Hippocampal formation (tissue), 2 donors: ENCODE data around the gene MCF2L.
A peak's percentile ranks its signal among the peaks of the same experiment; 100 is the strongest.

Source experiments
- DNase-seq, 2 donors: peaks; one replicate each; lab custom pipeline; 2025; lab: John Stamatoyannopoulos, UW

Gene MCF2L

GRCh38 chr13:112997188-112998130 is 28.4 kb downstream of the MCF2L start:
- DNase-seq, result no peak

- no peak for DNase-seq
Measured at GRCh38 chr13:112998521-112999280, 29.7 kb downstream of the MCF2L start.

GRCh38 chr13:112999414-113000177 is 30.6 kb downstream of the MCF2L start:
- DNase-seq, result no peak

GRCh38 chr13:113000575-113000974 is 31.6 kb downstream of the MCF2L start:
- DNase-seq, result no peak

GRCh38 chr13:113001241-113002140 is 32.5 kb downstream of the MCF2L start:
- peak; percentile 33 to 69 for DNase-seq

DNA sequence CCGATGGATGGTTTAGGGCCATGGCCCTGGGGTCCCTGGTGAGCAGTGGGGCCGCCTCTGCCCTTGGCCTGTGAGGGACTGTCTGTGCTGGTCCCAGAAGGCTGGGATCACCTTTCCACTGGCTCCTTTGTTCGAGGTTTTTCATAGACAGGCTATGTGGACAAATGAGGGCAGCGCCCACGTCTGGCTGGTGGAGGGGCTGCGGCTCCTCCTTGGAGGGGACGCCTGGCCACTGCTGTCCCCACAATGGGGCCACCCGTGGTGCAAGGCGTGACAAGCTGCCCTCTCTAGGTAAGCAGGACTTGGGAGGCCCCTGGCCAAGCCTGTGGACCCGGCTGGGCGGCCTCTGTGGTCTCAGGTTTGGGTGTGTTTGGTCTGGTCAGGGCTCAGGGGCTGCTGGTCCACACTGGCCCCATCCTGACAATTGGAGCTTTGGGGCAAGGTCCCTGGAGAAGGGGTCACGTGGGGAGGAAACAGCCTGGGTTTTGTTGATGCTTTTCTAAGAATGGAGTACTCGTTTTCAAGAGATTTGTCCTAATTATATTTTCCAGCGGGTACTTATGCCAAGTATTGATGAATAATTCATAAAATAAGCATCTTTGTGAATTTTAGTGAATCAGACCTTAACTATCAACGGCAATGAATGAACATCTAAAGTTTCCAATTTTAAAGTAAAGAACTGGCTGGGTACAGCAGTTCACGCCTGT is 33.3 kb downstream of the MCF2L start:
- DNase-seq, result peak in 1 of 2 donors; percentile 27

- no peak for DNase-seq
Measured at GRCh38 chr13:113002913-113003290, 33.9 kb downstream of the MCF2L start.

DNA sequence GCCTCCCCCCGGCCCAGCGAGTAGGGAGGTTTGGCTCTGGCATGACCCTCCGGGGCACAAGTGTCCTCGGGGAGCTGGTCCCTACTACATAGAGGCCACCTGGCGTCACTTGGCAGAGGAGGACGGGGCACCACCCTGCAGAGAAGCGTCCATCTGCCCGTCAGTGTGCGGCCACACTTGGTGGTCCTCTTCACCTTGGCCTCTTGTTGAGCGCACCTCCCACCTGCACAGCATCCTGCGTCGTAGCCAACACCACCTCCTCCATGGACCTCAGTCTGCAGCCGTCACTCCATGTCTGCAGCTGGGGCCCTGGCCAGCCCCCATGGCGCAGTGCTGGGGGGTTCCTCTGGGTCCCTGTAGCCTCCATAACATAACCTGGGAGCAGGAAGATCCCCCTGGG is 35.1 kb downstream of the MCF2L start:
- DNase-seq, result no peak

DNA sequence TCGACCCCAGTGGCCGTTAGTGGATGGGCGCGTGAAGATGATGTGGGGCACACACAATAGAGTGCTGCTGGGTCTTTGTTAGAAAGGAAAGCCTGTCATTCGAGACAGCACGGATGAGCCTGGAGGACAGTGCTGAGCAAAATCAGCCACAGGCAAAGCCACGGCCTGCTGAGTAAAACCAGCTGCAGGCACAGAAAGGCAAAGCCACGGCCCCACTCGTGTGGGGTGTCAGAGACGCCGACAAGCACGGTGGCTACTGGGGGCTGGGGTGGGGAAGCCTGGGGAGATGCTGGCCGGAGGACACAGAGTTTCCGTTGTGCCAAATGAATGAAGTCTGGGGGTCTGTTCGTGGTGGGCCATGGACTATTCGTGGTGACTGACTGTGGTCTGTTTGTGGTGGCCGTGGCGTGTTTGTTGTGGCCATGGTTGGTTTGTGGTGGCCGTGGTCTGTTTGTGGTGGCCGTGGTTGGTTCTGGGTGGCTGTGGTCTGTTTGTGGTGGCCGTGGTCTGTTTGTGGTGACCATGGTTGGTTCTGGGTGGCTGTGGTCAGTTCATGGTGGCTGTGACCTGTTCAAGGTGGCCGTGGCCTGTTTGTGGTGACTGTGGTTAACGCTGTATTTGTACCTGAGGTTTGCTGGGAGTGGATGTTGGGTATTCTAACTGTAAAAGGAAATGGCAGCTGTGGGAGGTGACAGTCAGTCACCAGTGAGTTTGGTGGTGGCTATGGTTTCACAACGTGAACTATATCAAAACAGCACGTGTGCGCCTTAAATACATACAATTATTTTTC is 36.3 kb downstream of the MCF2L start:
- no peak for DNase-seq

GRCh38 chr13:113005997-113006396 is 37.0 kb downstream of the MCF2L start:
- DNase-seq, result no peak

DNA sequence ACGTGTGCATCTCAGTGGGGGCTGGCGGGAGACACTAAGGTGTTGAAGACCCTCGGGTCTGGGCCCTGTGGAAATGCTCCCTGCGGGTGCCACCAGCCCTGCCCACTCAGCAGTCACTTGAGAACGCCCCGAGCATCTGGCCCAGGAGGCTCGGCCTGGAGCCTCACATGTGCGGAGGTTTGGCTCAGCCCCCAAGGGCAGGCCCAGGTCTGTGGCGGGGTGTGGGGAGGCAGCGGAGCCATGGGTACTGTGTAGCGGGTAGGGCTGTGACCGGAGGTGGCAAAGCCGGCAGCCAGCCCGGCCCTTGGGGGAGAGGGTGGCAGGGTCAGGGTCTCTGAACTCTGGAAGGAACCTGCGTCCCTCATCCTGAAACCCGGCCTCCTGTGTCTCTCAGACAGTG is 37.6 kb downstream of the MCF2L start:
- DNase-seq, result no peak

- DNase-seq, result no peak
Measured at GRCh38 chr13:113008851-113009250, 39.8 kb downstream of the MCF2L start.

DNA sequence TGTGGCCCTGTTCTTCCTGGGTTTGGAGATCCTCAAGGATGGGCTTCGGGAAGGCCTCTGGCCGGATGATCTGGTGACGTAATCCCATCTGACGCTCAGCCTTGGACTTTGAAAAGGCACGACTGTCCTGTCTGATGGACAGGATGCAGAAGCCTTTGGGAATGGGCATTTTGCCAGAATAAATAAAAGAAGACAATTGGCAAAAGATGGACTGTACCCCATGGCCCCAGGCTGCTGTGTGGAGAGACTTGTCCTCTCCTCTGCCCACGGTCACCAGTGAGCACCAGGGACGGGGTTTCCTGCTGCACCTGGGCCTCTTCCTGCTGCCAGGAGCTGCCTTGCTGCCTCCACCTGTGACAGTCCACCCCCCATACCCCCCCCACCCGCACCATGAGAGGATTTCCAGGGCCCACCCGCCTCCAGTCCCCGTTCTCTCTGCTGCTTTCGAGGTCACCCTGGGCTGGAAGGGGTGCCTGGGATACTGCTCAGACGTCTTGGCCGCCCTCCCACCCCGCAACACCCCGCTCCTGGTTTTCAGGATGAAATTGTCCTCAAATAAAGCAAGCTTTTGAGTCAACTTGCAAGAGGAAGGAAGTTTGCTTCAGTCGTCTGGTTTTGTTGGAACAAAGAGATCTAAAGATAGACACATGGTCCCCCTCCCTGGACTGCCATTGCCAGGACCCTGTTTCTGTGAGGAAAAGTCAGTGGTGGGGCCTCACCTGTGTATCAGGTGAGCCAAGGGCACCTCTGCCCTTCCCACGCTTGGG is 40.9 kb downstream of the MCF2L start:
- no peak for DNase-seq

- no peak for DNase-seq
Measured at GRCh38 chr13:113010510-113010865, 41.5 kb downstream of the MCF2L start.

DNA sequence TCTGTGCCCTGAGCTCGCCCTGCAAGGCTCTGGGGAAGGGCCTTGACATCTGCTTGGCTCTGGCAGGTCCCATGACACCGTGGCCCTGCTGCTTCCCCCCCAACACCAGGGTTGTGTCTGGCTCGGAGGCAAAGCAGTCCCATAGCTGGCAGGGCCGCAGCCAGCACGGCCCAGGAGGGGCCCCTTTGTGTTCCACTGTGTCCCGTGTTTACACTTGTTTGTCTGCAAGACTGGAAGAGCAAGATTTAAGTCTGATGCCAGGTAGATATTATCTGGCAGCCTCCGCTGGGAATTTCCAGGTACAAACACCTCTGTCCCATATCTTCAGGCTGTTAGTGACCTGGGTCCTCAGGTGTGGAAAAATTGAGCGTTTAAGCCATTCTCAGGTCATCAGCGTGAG is 44.3 kb downstream of the MCF2L start:
- DNase-seq, result no peak

DNA sequence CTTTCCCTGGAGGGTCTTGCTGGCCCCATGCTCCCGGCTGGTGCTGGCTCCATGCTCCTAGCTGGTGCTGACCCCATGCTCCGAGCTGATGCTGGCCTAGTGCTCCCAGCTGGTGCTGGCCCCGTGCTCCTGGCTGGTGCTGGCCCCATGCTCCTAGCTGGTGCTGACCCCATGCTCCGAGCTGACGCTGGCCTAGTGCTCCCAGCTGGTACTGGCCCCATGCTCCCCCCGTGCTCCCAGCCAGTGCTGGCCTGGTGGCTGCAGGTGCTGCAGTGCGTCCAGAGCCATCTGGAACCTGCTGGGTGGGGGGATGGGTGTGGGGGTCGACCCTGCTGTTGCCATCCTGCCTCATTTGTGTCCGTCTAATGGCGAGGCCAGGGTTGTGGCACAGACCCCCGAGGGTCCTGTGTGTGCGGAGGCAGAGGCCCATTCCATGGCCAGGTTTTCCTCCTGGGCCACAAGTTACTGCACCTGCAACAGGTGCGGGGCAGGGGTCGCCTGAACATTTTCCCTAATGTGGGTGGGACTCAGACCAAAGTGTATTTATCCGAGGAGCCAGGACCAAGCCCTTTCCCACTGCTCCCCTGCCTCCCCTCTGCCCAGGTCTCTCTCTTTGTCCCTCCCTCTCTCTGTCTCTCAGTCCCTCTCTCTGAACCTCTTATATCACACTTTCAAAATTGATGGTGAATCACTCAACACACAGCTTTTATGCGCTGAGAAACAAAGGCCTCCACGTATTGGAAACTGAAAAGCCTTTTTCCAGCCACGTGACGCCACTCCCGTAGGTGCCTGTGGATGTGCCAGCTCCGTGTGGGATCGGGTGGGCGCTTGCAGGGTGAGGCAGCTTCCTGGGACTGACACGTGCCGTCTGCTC is 45.1 kb downstream of the MCF2L start:
- DNase-seq, result no peak

GRCh38 chr13:113014752-113015745 is 46.0 kb downstream of the MCF2L start:
- DNase-seq, result no peak
